IPS-18c (cell line): ENCODE data around the gene FLACC1.

Experiments
- H3K4me3 ChIP-seq: 2 replicates; pipeline ENCODE4 v1.7.0; 2013; ENCODE audit warnings: low read depth, mild to moderate bottlenecking, low read length, moderate library complexity; ENCODE audit not compliant: insufficient read depth
- H3K9me3 ChIP-seq: one replicate; pipeline ENCODE4 v1.6.1; 2013; ENCODE audit warnings: mild to moderate bottlenecking, low read length, moderate library complexity; ENCODE audit not compliant: control insufficient read depth, insufficient read depth

The FLACC1 gene

GRCh38 chr2:201264472-201265173 lies 92.5 kb downstream of the FLACC1 start:
- Histone ChIP-seq H3K4me3 (no peak overlapping the region), H3K9me3 (no peaks in the 10 kb centered on the region)

- H3K4me3 ChIP-seq = no peak overlapping the region
- H3K9me3 ChIP-seq = no peaks in the 10 kb centered on the region
Observed at GRCh38 chr2:201263779-201264178, 93.4 kb downstream of the FLACC1 start.

GRCh38 chr2:201262718-201263117 lies 94.4 kb downstream of the FLACC1 start:
- Histone ChIP-seq H3K4me3 (no peak overlapping the region), H3K9me3 (no peaks in the 10 kb centered on the region)

- no peaks in the 10 kb centered on the region for H3K9me3 ChIP-seq
- no peak overlapping the region for H3K4me3 ChIP-seq
Observed at GRCh38 chr2:201261906-201262305, 95.2 kb downstream of the FLACC1 start.

GRCh38 chr2:201261471-201261870 lies 95.7 kb downstream of the FLACC1 start:
- Histone ChIP-seq H3K9me3 (no peaks in the 10 kb centered on the region), H3K4me3 (no peak overlapping the region)

- Histone ChIP-seq H3K4me3 (no peak within 1 kb of the TSS), H3K9me3 (no peaks in the 10 kb centered on the region)
Observed at GRCh38 chr2:201260302-201260800, 96.8 kb downstream of the FLACC1 start, which contains the start of gene CASP8. Gene CASP8 (plus strand): TSS chr2:201260536. CDS start chr2:201266487, 5,951 bp downstream.

GRCh38 chr2:201258666-201259615 lies 98.2 kb downstream of the FLACC1 start:
- H3K9me3 ChIP-seq = no peaks in the 10 kb centered on the region
- H3K4me3 ChIP-seq = 0 out of 2 replicates have a peak overlapping the region, but pooled peaks have one; percentile 32

GRCh38 chr2:201257956-201258665 lies 99.0 kb downstream of the FLACC1 start:
- H3K4me3 ChIP-seq = peak overlapping the region; percentile 32

GRCh38 chr2:201257381-201257955 lies 99.7 kb downstream of the FLACC1 start:
- H3K4me3 ChIP-seq = peak overlapping the region; percentile 11
- H3K9me3 ChIP-seq = no peaks in the 10 kb centered on the region

More at GRCh38 chr2:201257956-201258665, 99.0 kb downstream of the FLACC1 start:
- H3K9me3 ChIP-seq = no peaks in the 10 kb centered on the region

- no peak overlapping the region for H3K4me3 ChIP-seq
- H3K9me3 ChIP-seq = no peaks in the 10 kb centered on the region
Observed at GRCh38 chr2:201256082-201256481, 101.1 kb downstream of the FLACC1 start.

- no peaks in the 10 kb centered on the region for H3K9me3 ChIP-seq
- H3K4me3 ChIP-seq = no peak overlapping the region
Observed at GRCh38 chr2:201255408-201256033, 101.6 kb downstream of the FLACC1 start.

- no peaks in the 10 kb centered on the region for H3K9me3 ChIP-seq
- H3K4me3 ChIP-seq = no peak overlapping the region
Observed at GRCh38 chr2:201254081-201254730, 102.9 kb downstream of the FLACC1 start.

- H3K9me3 ChIP-seq = no peaks in the 10 kb centered on the region
- no peak overlapping the region for H3K4me3 ChIP-seq
Observed at GRCh38 chr2:201250741-201251140, 106.4 kb downstream of the FLACC1 start.

- Histone ChIP-seq H3K9me3 (no peaks in the 10 kb centered on the region), H3K4me3 (no peak overlapping the region)
Observed at GRCh38 chr2:201249889-201250288, 107.3 kb downstream of the FLACC1 start.

GRCh38 chr2:201248288-201248844 lies 108.8 kb downstream of the FLACC1 start:
- Histone ChIP-seq H3K4me3 (no peak overlapping the region), H3K9me3 (no peaks in the 10 kb centered on the region)

GRCh38 chr2:201246280-201246679 lies 110.9 kb downstream of the FLACC1 start:
- Histone ChIP-seq H3K9me3 (no peaks in the 10 kb centered on the region), H3K4me3 (no peak overlapping the region)
